HG03280 (cell line): ENCODE measurements around the gene TMCO1.
"Not testable (repeated sequence)": the region's sequence is repeated elsewhere in the genome, so short reads cannot be mapped to it uniquely, and the experiment has no call there.

ENCODE experiments used
- ATAC-seq: cut with Tn5 transposase; IDR thresholded peaks from one replicate; pipeline ENCODE4 v1.9.1; 2021; ENCODE audit warnings: mild to moderate bottlenecking, moderate library complexity; ENCODE audit not compliant: unreplicated experiment

The TMCO1 gene

GRCh38 chr1:165688046-165688445 is 80.6 kb downstream of the TMCO1 start:
- no peak for ATAC-seq

- no peak for ATAC-seq
Measured at GRCh38 chr1:165686971-165687433, 81.7 kb downstream of the TMCO1 start.

GRCh38 chr1:165686121-165686970 is 82.3 kb downstream of the TMCO1 start:
- no peak for ATAC-seq

- no peak for ATAC-seq
Measured at GRCh38 chr1:165683848-165684485, 84.7 kb downstream of the TMCO1 start.

GRCh38 chr1:165680773-165681172 is 87.9 kb downstream of the TMCO1 start:
- ATAC-seq = not testable (repeated sequence)

GRCh38 chr1:165680303-165680702 is 88.4 kb downstream of the TMCO1 start:
- ATAC-seq = no peak

- ATAC-seq = no peak
Measured at GRCh38 chr1:165679282-165680036, 89.2 kb downstream of the TMCO1 start.

- no peak for ATAC-seq
Measured at GRCh38 chr1:165678509-165678908, 90.2 kb downstream of the TMCO1 start.
